Activated naive CD8-positive, alpha-beta T cell treated with anti-CD3 and anti-CD28 coated beads, Interleukin-2, amount 50 U/mL, for 24 hours (primary cell): ENCODE data around the gene APOLD1.
"Not testable (repeated sequence)": the region's sequence is repeated elsewhere in the genome, so short reads cannot be mapped to it uniquely, and the experiment has no call there.

ENCODE experiments used
- ATAC-seq: fragments of 150-1000 bp; cut with Tn5 transposase; one replicate; pipeline ENCODE4 v1.10.0; 2021
- DNase-seq: peaks from one replicate; pipeline ENCODE4 v3.0.0; 2021
- H3K27ac Mint-ChIP-seq: one replicate; pipeline ENCODE4 v1.8.0; 2021; ENCODE audit warnings: mild to moderate bottlenecking, mixed read lengths
- H3K27me3 Mint-ChIP-seq: one replicate; pipeline ENCODE4 v1.8.0; 2021; ENCODE audit warnings: mixed read lengths
- H3K36me3 Mint-ChIP-seq: one replicate; pipeline ENCODE4 v1.8.0; 2021; ENCODE audit warnings: low read depth, mixed read lengths
- H3K4me1 Mint-ChIP-seq: one replicate; pipeline ENCODE4 v1.8.0; 2021; ENCODE audit warnings: mixed read lengths
- H3K4me3 Mint-ChIP-seq: one replicate; pipeline ENCODE4 v1.8.0; 2021; ENCODE audit warnings: mild to moderate bottlenecking, moderate library complexity, mixed read lengths
- H3K9me3 Mint-ChIP-seq: one replicate; pipeline ENCODE4 v1.8.0; 2021; ENCODE audit warnings: mixed read lengths

The APOLD1 gene

DNA sequence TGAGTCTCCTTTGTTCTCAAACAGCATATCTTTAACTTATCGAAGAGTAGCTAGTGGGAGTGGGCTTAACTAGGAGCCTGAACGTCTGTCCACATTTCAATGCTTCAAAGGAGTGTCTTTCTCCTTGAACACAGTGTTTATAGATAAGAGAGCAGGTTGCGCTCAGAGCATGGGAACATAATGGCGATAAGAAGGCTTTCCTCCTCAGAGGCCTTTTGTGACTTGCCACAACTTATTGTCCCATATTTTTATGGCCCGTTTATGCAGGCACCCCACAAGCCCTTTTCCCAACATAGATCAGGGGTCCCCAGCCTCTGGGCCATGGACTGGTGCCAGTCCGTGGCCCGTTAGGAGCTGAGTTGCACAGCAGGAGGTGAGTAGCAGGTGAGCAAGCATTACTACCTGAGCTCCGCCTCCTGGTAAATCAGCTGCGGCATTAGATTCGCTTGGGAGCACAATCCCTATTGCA, 25.1 kb downstream of the APOLD1 start:
- Mint-ChIP-seq H3K4me3 (no peak overlapping the region), H3K27me3 (no peaks in the 10 kb centered on the region), H3K36me3 (peaks cover 19% of the 10 kb centered on the region), H3K27ac (no peak overlapping the region), H3K4me1 (peaks cover 55% of the 10 kb centered on the region), H3K9me3 (no peaks in the 10 kb centered on the region)
- ATAC-seq (no peak), DNase-seq (no peak)

DNA sequence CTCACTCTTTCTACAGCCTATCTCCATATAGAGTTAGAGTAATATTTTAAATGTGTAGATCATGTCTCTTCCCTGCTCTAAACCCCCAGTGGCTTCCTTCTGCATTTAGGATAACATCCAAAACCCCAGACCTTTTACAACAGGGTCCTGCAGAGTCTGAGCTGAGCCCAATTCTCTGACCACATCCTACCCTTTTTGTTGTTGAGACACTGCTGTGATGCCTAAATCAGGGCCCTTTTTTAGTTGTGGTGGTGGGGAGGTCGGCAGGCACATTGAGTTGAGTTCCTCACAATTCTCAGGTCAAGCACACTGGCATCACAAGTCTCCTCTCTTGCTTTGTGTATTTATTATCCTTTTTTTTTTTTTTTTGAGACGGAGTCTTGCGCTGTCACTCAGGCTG, 25.9 kb downstream of the APOLD1 start:
- ATAC-seq = no peak
- Mint-ChIP-seq H3K36me3 (peaks cover 27% of the 10 kb centered on the region), H3K9me3 (no peaks in the 10 kb centered on the region), H3K4me3 (no peak overlapping the region), H3K27ac (no peak overlapping the region), H3K27me3 (no peaks in the 10 kb centered on the region), H3K4me1 (peaks cover 56% of the 10 kb centered on the region)
- no peak for DNase-seq

GRCh38 chr12:12812174-12812573, 26.7 kb downstream of the APOLD1 start:
- Mint-ChIP-seq H3K27ac (no peak overlapping the region), H3K4me1 (peaks cover 59% of the 10 kb centered on the region), H3K36me3 (peaks cover 33% of the 10 kb centered on the region), H3K27me3 (no peaks in the 10 kb centered on the region), H3K4me3 (no peak overlapping the region), H3K9me3 (no peaks in the 10 kb centered on the region)
- no peak for DNase-seq
- no peak for ATAC-seq

DNA sequence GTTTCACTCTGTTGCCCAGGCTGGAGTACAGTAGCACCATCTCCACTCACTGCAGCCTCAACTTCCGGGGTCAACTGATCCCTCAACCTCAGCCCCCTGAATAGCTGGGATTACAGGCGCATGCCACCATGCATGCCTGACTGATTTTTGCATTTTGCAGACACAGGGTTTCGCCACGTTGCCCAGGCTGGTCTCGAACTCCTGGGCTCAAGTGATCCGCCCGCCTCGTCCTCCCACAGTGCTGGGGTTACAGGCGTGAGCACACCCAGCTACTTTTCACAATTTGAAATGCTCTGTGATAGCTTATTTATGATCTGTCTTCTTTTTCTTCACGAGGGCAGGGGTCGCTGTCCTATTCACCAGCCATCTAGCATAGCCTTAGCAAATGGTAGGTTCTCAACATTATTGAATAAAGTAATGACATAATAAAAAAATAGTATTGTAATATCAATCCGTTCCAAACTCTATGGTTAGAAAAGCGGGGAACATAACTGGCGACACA, 27.2 kb downstream of the APOLD1 start:
- ATAC-seq = no peak
- peak overlapping the region; percentile 93 for H3K27ac Mint-ChIP-seq
- peak overlapping the region; percentile 91 for H3K4me3 Mint-ChIP-seq
- DNase-seq = no peak
- H3K27me3 Mint-ChIP-seq = no peaks in the 10 kb centered on the region
- no peaks in the 10 kb centered on the region for H3K9me3 Mint-ChIP-seq
- peaks cover 35% of the 10 kb centered on the region for H3K36me3 Mint-ChIP-seq
- H3K4me1 Mint-ChIP-seq = peaks cover 58% of the 10 kb centered on the region

- H3K9me3 Mint-ChIP-seq = no peaks in the 10 kb centered on the region
- H3K4me3 Mint-ChIP-seq = peak within 1 kb of the TSS; percentile 91
- DNase-seq = peak; percentile 99
- peaks cover 40% of the 10 kb centered on the region for H3K36me3 Mint-ChIP-seq
- H3K27me3 Mint-ChIP-seq = no peaks in the 10 kb centered on the region
- H3K27ac Mint-ChIP-seq = peak within 1 kb of the TSS; percentile 93
- peaks cover 57% of the 10 kb centered on the region for H3K4me1 Mint-ChIP-seq
- ATAC-seq = peak; percentile 95
Observed at GRCh38 chr12:12813120-12814101, 28.0 kb downstream of the APOLD1 start, which contains the start of gene DDX47. DDX47 (plus strand) TSS chr12:12813346; CDS start chr12:12813368, 22 bp downstream.

DNA sequence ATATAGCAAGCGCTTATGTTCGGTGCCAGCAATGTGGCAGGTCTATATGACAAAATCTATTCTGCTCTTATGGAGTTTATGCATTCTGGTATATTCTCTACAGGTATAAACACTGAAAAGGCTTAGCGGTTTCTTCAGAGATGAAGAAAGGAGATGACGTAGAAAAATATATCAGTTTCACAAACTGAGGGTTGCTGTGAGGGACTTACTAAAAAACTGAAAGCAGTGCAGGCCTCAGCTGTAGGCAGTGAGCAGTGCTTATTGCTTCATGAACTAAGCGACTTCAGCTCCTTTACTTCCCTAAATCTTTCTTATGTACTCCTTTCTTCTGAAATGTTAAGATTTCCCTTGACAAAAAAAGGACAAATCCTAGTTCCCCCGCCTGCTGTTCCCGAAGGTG, 32.2 kb downstream of the APOLD1 start:
- Mint-ChIP-seq H3K36me3 (peaks cover 65% of the 10 kb centered on the region), H3K27me3 (no peaks in the 10 kb centered on the region), H3K9me3 (no peaks in the 10 kb centered on the region), H3K27ac (no peak overlapping the region), H3K4me3 (no peak overlapping the region), H3K4me1 (peaks cover 60% of the 10 kb centered on the region)
- ATAC-seq = no peak
- DNase-seq = no peak

DNA sequence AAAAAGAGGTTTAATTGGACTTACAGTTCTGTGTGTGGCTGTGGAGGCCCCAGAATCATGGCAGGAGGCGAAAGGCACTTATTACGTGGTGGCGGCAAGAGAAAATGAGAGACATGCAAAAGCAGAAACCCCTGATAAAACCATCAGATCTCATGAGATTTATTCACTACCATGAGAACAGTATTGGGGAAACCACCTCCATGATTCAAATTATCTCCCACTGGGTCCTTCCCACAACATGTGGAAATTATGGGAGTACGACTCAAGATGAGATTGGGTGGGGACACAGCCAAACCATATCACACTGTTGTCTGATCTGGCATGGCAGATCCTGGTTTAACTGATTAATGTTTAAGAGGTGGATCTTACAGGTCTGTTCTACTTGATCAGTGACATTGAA, 33.2 kb downstream of the APOLD1 start:
- Mint-ChIP-seq H3K9me3 (no peaks in the 10 kb centered on the region), H3K4me3 (no peak overlapping the region), H3K4me1 (peaks cover 54% of the 10 kb centered on the region), H3K27ac (peak overlapping the region; percentile 11), H3K36me3 (peaks cover 68% of the 10 kb centered on the region), H3K27me3 (no peaks in the 10 kb centered on the region)
- ATAC-seq (peak; percentile 59), DNase-seq (no peak)

- Mint-ChIP-seq H3K36me3 (peaks cover 66% of the 10 kb centered on the region), H3K9me3 (no peaks in the 10 kb centered on the region), H3K4me3 (no peak overlapping the region), H3K27me3 (no peaks in the 10 kb centered on the region), H3K4me1 (peaks cover 48% of the 10 kb centered on the region), H3K27ac (peak overlapping the region; percentile 11)
- ATAC-seq = no peak
- no peak for DNase-seq
Observed at GRCh38 chr12:12819221-12819620, 33.8 kb downstream of the APOLD1 start.

GRCh38 chr12:12819752-12820311, 34.4 kb downstream of the APOLD1 start:
- H3K27me3 Mint-ChIP-seq = no peaks in the 10 kb centered on the region

GRCh38 chr12:12820376-12820775, 34.9 kb downstream of the APOLD1 start:
- not testable (repeated sequence) for H3K4me3 Mint-ChIP-seq, H3K27me3 Mint-ChIP-seq, DNase-seq, H3K9me3 Mint-ChIP-seq, ATAC-seq, H3K27ac Mint-ChIP-seq
- peaks cover 67% of the 10 kb centered on the region for H3K36me3 Mint-ChIP-seq
- peaks cover 40% of the 10 kb centered on the region for H3K4me1 Mint-ChIP-seq

More at GRCh38 chr12:12819752-12820311, 34.4 kb downstream of the APOLD1 start:
- ATAC-seq (no peak), DNase-seq (no peak)
- Mint-ChIP-seq H3K4me3 (no peak overlapping the region), H3K4me1 (peaks cover 42% of the 10 kb centered on the region), H3K9me3 (no peaks in the 10 kb centered on the region), H3K36me3 (peaks cover 65% of the 10 kb centered on the region), H3K27ac (no peak overlapping the region)

DNA sequence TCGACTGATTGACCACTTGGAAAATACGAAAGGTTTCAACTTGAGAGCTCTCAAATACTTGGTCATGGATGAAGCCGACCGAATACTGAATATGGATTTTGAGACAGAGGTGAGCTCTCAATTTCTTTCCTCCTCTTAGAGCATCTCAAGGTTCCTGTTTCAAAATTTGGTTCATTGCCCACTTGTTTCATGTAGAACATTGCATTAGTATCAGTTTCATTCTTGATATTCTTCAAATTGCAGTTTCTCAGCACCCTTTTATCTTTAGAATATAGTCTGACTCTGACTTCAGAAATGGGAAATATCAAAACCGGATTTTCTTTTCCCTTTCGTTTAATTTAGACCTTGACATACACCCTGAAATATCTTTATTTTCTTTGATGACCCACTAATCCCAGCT, 36.5 kb downstream of the APOLD1 start:
- DNase-seq (no peak), ATAC-seq (no peak)
- Mint-ChIP-seq H3K27ac (peak overlapping the region; percentile 41), H3K36me3 (peaks cover 61% of the 10 kb centered on the region), H3K27me3 (no peaks in the 10 kb centered on the region), H3K4me1 (peaks cover 24% of the 10 kb centered on the region), H3K4me3 (no peak overlapping the region), H3K9me3 (no peaks in the 10 kb centered on the region)

DNA sequence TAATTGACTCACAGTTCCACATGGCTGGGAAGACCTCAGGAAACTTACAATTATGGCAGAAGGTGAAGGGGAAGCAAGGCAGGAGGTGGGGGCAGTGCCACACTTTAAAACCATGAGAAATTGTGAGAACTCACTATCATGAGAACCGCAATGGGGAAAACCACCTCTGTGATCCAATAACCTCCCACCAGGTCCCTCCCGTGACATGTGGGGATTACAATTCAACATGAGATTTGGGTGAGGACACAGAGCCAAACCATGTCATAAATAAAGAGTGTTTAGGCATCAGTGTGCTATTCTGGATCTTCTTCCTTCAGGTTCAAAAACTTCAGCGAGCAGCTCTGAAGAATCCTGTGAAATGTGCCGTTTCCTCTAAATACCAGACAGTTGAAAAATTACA, 37.4 kb downstream of the APOLD1 start:
- no peak overlapping the region for H3K4me3 Mint-ChIP-seq

GRCh38 chr12:12823300-12823699, 37.8 kb downstream of the APOLD1 start:
- Mint-ChIP-seq H3K27me3 (no peaks in the 10 kb centered on the region), H3K4me3 (no peak overlapping the region), H3K36me3 (peaks cover 63% of the 10 kb centered on the region), H3K9me3 (no peaks in the 10 kb centered on the region), H3K27ac (no peak overlapping the region), H3K4me1 (peaks cover 13% of the 10 kb centered on the region)
- DNase-seq (no peak), ATAC-seq (no peak)

More for the DNA sequence above, 37.4 kb downstream of the APOLD1 start:
- Mint-ChIP-seq H3K9me3 (no peaks in the 10 kb centered on the region), H3K36me3 (peaks cover 62% of the 10 kb centered on the region), H3K4me1 (peaks cover 16% of the 10 kb centered on the region), H3K27ac (no peak overlapping the region), H3K27me3 (no peaks in the 10 kb centered on the region)
- ATAC-seq = no peak
- no peak for DNase-seq

GRCh38 chr12:12823811-12824210, 38.4 kb downstream of the APOLD1 start:
- H3K36me3 Mint-ChIP-seq = peaks cover 62% of the 10 kb centered on the region
- H3K27ac Mint-ChIP-seq = no peak overlapping the region
- no peak overlapping the region for H3K4me3 Mint-ChIP-seq
- H3K27me3 Mint-ChIP-seq = no peaks in the 10 kb centered on the region
- no peak for DNase-seq
- H3K4me1 Mint-ChIP-seq = peaks cover 8% of the 10 kb centered on the region
- no peaks in the 10 kb centered on the region for H3K9me3 Mint-ChIP-seq
- ATAC-seq = no peak
